ELF-1 (cell line): ENCODE results near the gene KCNG2.

Experiments used
- DNase-seq: peaks from one replicate; pipeline ENCODE4 v3.0.0-alpha.2; 2016; ENCODE audit warnings: low read depth, low spot score

KCNG2 gene

DNA sequence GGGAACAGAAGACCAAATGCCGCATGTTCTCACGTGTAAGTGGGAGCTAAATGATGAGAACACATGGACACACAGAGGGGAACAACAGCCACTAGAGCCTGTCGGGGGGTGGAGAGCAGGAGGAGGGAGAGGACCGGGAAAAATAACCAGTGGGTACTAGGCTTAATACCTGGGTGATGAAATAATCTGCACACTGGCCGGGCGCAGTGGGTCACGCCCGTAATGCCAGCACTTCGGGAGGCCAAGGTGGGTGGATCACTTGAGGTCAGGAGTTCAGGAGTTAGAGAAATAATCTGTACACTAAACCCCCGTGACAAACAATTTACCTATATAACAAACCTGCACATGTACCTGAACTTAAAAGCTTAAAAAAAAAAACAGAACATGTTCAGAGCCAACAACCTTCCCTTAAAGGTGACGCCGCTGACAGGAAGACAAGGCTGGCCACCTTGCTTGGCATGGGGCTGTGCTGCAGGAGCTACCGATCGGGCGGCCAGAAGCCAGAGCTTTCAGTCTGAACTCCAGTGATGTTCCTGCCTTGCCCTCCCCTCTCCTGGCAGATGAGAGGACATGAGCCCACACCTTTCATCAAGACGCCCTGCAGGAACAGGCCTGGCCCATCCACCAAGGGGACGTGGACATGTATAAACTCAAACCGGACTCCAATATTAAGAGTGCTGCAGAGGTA lies 142.5 kb downstream of the KCNG2 start:
- DNase-seq, result no peak

- DNase-seq, result no peak
Observed at GRCh38 chr18:79940814-79941472, 143.2 kb downstream of the KCNG2 start.

DNA sequence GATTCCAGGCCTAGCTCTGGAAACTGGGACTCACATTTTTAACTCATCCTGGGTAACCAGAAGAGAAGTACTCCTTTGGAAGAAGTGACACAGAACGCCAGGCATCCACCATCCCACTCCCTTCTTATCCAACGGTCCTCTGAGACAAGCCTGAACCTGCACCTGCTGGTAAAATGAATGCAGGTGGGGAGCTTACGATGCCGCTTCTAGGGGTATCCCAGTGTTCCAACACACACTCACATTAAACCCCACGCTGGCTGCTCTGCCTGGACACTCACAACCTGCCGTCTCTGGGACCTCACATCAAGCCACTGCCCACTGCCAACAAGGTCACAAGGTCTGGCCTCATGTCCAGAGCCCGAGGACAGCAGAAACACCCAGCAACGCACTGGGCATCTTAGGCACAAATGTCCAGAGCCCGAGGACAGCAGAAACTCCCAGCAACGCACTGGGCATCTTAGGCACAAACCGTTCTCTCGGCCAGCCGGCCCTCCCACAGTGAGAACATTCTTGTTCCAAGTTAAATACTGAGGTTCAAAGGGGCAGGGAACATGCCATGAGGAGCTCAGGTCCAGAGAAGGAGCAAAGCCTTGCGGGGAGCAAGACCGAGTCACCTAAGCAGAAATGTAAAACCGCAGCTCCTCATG lies 143.9 kb downstream of the KCNG2 start:
- DNase-seq, result no peak

DNA sequence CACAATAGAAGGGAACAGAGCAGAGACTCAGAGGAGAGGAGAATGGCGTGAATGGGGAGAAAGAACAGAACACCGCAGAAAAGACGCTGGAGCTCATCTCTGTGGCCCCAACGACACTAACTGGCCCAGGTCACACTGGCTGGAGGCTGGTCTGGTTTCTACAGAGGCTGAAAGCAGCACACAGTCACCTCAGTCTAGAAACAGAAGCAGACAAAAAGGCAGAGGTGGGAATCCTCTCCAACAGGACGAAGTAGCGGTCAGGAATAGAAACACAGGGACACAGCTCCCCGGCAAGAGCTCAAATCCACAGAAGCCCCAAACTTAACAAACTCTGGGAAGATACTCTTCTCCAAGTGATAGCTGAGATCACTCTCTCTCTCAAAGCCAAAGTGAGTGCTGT lies 144.5 kb downstream of the KCNG2 start:
- no peak for DNase-seq

DNA sequence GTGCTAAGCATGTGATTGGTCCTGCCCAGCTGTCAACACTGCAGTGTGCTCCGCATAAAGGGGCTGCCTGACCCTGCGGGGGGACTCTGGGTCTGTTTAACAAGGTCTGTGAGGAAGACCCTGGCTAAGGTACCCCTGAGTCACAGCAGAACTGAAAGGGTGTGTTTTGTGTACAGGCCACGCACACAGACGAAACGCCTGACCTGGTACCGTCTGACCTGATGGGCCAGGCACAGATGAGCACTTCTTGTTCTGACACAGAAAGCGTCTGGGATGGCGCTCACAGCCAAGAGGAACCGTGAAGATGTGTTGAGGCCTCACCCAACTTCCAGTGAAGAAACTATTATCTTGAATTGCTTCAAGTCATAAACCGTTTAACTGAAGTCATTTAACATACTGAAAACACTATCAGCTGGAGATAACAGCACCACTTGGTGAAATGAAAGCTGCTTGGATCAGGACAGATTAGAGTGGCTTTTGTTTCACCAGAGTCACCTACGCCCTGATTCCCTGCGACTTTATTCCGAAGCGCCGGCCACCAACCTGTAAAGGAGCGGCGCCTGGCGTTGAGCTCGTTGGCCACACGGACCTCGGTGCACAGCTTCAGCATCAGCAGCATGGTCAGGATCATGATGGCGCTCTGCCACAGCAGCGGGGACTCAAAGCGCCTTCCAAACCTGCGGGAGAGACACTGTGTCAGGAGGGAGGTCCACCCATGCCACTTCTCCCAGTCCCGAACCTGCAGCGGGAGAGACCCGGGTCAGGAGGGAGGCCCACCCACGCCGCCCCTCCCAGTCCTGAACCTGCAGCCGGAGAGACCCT lies 145.3 kb downstream of the KCNG2 start:
- DNase-seq, result no peak

GRCh38 chr18:79943608-79944125 lies 145.9 kb downstream of the KCNG2 start:
- no peak for DNase-seq

DNA sequence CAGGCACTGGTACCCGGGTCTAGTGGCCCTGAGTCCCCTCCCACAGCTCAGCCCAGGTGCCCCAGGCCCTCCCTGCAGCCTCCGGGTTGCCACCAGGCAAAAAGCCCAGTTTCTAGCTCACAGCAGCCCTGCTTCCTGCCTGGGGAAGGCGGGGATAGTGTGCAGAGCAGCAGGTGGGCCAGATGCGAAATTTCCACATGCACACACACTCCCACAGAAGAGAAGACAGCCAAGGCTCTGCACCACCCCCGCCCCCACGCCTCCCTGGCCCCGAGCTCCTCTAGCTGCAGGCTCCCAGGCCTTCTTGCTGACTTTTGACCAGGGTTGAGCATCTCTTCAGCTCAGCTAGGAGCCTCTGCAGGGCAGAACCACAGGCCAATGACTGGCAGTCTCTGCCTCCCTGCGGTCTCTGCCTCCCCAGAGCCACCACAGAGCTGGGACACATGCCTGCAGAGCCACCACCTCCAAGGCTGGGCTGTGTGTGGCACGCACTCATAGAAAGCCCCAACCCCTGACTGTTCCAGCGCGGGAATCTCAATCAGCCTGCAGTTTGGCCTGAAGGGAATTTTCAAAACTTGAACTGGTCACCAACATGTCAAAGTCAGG lies 146.5 kb downstream of the KCNG2 start:
- DNase-seq, result no peak

DNA sequence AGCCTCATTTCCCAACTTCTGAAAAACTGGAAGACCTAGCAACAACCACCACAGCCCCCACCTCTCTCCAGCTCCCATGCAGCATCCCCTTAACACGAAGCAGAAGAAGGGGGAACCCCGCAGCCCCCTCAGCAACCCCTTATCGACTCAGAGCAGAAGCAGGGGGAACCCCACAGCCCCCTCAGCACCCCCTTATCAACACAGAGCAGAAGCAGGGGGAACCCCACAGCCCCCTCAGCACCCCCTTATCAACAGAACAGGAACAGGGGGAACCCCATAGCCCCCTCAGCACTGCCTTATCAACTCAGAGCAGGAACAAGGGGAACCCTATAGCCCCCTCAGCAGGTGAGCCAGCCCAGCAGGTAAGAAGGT lies 147.0 kb downstream of the KCNG2 start:
- no peak for DNase-seq

- peak; percentile 53 for DNase-seq
Observed at GRCh38 chr18:79945118-79946042, 147.6 kb downstream of the KCNG2 start.

DNA sequence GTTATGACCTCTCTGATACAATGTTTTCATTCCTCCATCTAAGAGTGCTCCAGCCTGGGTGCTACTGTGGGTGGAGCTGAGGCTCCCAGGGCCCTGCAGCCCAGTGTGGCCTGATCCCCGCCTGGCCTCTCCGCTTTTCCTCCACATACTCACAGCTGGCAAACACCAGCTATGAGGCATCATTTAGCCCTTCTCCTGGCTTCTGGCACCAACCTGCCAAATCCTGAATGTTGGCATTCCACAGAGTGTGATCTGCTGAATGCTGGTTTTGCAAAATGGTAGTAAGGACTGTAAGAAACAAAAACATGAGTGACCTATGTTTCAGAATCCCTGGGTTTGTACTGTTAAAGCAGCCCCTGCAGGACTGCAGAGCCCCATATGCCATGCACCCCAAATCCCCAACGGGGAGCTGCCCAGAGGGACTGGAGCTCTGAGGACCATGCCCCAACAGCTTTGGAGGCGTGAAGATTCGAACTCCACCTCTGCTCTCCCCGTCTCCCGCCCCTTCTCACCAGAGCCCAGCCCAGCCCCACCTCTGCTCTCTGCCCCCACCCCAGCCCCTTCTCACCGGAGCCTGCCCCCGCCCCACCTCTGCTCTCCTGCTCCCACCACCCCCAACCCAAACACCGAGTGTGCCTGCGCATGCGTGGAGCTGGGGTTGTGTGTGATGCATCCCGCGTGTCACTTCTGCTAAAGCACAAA lies 149.5 kb downstream of the KCNG2 start:
- no peak for DNase-seq

DNA sequence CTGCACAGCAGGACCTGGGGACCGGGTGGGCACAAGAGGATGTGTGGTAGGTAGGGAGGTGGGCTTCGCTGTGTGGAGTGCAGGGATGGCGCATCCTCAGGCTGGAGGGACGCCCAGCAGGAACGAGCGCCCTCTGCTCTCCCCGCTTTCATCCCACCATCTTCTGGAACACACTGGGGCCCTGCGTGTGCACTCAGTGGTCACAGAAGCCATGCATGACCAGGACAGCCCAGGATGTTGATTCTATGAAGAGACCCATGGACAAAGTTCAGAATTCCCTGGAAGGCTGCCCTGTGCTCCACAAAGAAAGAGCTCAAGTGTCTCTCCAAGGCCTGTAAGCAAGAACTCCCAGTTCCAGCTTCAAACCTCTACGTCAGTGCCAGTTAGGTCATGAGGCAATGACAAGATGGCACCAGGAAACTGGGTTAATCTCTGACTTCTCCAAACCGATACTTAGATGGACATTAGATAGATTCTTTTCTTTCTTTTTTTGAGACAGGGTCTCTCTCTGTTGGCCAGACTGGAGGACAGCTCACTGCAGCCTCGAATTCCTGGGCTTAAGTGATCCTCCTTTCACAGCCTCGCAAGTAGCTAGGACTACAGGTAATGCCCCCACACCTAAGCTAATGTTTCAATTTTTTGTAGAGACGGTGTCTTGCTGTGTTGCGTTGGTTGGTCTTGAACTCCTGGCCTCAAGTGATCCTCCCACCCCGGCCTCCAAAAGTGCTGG lies 150.3 kb downstream of the KCNG2 start:
- no peak for DNase-seq

- DNase-seq, result no peak
Observed at GRCh38 chr18:79948719-79949411, 151.1 kb downstream of the KCNG2 start.
